Thyroid gland (tissue), 4 donors: ENCODE measurements around the gene GPR25.

ENCODE experiments used
- POLR2A ChIP-seq, 2 donors: fragments of 450-650 bp; IDR thresholded peaks; one replicate each; pipeline ENCODE4 v1.6.1; 2017; ENCODE audit warnings: antibody characterized with exemption in 2 of 2, mild to moderate bottlenecking in 2 of 2, moderate library complexity in 1 of 2
- TF ChIP-seq, protein P1 (sequence below), 6 experiments: fragments of 200-600 bp in 3 of 6; fragments of 450-650 bp in 3 of 6; sonication (generic) in 3 of 6; IDR thresholded peaks; one replicate each; pipeline ENCODE4 v1.5.1; 2016 to 2019; ENCODE audit warnings: antibody characterized with exemption in 6 of 6, mild to moderate bottlenecking in 2 of 6, inconsistent platforms in 1 of 6, moderate library complexity in 1 of 6

DNA sequence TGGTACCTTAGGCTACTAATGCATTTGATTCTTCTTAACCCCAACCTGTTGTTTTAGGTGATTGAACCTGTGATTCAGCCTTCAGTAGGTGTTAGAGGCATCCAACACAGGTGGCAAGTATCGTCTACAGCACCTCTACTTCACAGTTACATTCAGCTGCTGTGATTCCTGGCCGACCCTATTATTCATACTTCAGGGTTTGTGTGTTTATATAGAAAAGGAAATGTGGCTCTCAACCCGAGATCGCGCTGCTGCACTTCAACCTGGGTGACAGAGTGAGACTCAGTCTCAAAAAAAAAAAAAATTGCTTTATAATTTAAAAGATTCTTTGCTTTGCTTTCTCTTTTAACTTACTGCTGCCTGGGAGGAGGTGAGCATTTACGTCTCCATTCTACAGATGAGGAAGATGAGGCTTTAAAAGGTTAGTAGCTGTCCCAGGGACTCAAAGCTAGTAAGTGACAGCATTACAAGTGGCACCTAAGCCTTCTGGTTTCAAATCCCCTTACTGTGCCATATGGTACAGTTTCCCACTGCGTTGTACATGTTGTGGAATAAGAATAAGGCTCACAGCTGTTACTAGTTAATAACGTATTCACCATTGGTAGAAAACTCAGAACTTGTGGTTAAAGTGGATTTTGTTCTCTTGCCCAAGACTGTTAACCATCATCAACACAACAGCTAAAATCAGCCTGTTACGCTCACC lies 9.9 kb upstream of the GPR25 start:
- TF ChIP-seq, protein P1, sequence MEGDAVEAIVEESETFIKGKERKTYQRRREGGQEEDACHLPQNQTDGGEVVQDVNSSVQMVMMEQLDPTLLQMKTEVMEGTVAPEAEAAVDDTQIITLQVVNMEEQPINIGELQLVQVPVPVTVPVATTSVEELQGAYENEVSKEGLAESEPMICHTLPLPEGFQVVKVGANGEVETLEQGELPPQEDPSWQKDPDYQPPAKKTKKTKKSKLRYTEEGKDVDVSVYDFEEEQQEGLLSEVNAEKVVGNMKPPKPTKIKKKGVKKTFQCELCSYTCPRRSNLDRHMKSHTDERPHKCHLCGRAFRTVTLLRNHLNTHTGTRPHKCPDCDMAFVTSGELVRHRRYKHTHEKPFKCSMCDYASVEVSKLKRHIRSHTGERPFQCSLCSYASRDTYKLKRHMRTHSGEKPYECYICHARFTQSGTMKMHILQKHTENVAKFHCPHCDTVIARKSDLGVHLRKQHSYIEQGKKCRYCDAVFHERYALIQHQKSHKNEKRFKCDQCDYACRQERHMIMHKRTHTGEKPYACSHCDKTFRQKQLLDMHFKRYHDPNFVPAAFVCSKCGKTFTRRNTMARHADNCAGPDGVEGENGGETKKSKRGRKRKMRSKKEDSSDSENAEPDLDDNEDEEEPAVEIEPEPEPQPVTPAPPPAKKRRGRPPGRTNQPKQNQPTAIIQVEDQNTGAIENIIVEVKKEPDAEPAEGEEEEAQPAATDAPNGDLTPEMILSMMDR (IDR thresholded peaks at IDR 0.05), result no peak
- TF ChIP-seq POLR2A (IDR thresholded peaks at IDR 0.05), result no peak
